ENCODE data around the gene KLHL7. TPM values are rescaled to one million over a fixed set of nuclear protein-coding genes. Genes with fewer than 3 reads are reported as not detected.
"Not testable (repeated sequence)": the region's sequence is repeated elsewhere in the genome, so short reads cannot be mapped to it uniquely, and the experiment has no call there.

Gene KLHL7
- total and polyA plus RNA-seq, 7 donors = 10.6 to 18.0 (median 13.6) TPM

DNA sequence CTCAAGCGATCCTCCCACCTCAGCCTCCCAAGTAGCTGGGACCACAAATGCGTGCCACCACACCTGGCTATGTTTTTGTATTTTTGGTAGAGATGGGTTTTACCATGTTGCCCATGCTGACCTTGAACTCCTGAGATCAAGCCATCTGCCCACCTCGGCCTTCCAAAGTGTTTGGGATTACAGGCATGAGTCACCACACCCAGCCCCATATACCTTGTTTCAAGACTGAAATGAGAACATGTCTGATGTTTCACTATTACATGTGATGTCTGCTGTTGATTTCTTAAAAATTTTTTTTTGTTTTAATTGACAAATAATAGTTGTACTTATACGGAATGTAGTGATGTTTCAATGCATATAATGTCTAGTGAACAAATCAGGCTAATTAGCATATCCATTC, 14.5 kb downstream of the KLHL7 start:
- H3K4me1 ChIP-seq = peaks cover 6% of the 10 kb centered on the region
- intact Hi-C loops (cut with DNase I) = no loop called here
- DNase-seq (no peak), ATAC-seq (no peak)
- H3K36me3 ChIP-seq (ENCODE audit: insufficient read depth in 1 of 2, low read depth in 1 of 2) = peaks cover 0 to 13% of the 10 kb centered on the region in 2 donors
- no peaks in the 10 kb centered on the region for H3K9me3 ChIP-seq
- H3K27ac ChIP-seq = no peak overlapping the region
- 92 to 93% (median 93%) methylated on average over 4 of the region's 4 CpGs for WGBS, 3 donors
- H3K4me3 ChIP-seq = no peak overlapping the region
- H3K27me3 ChIP-seq (ENCODE audit: insufficient read depth in 3 of 3, low read length in 2 of 3) = no peaks in the 10 kb centered on the region
- TF ChIP-seq, protein P1, sequence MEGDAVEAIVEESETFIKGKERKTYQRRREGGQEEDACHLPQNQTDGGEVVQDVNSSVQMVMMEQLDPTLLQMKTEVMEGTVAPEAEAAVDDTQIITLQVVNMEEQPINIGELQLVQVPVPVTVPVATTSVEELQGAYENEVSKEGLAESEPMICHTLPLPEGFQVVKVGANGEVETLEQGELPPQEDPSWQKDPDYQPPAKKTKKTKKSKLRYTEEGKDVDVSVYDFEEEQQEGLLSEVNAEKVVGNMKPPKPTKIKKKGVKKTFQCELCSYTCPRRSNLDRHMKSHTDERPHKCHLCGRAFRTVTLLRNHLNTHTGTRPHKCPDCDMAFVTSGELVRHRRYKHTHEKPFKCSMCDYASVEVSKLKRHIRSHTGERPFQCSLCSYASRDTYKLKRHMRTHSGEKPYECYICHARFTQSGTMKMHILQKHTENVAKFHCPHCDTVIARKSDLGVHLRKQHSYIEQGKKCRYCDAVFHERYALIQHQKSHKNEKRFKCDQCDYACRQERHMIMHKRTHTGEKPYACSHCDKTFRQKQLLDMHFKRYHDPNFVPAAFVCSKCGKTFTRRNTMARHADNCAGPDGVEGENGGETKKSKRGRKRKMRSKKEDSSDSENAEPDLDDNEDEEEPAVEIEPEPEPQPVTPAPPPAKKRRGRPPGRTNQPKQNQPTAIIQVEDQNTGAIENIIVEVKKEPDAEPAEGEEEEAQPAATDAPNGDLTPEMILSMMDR (IDR thresholded peaks at IDR 0.05) = no peak

DNA sequence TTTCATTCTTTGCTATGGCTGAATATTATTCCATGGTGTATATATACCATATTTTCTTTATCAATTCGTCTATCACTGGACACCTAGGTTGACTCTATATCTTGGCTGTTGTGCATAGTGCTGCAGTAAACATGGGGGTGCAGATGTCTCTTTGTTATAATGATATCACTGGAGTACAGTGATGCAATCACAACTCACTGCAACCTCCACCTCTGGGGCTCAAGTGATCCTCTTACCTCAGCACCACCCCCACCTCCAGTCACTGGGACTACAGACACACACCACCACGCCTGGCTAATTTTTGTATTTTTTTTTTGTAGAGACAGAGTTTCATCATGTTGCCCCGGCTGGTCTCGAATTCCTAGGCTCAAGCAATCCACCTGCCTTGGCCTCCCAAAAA, 15.6 kb downstream of the KLHL7 start:
- Histone ChIP-seq H3K9me3 (no peaks in the 10 kb centered on the region), H3K4me1 (peaks cover 6% of the 10 kb centered on the region), H3K4me3 (no peak overlapping the region), H3K27ac (no peak overlapping the region), H3K27me3 (ENCODE audit: insufficient read depth in 3 of 3, low read length in 2 of 3) (no peaks in the 10 kb centered on the region), H3K36me3 (ENCODE audit: insufficient read depth in 1 of 2, low read depth in 1 of 2) (peaks cover 0 to 22% of the 10 kb centered on the region in 2 donors)
- DNase-seq = no peak
- TF ChIP-seq, protein P1 (IDR thresholded peaks at IDR 0.05) = no peak
- WGBS, 3 donors = 93 to 94% (median 93%) methylated on average over 4 of the region's 4 CpGs
- ATAC-seq = no peak
- intact Hi-C loops (cut with DNase I) = no loop called here

DNA sequence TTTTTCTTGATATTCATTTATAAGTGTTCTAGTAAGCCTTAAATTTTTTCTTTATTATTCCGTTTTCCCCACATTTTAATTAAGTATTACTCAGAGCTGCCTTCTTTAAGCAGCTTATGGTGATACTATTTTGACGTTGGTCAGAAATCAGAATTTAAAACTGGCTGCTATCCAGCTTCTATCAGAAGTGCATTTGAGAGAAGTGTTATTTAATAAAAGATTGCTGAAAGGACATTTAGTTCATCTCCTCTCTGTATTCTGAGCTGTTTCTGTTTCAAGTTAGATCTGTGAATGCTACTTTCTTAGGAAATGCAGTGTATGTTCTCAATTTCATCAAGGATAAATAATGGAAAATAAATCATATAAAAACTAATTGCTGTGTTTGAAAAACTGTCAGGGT, 17.4 kb downstream of the KLHL7 start:
- no peak for ATAC-seq
- no peaks in the 10 kb centered on the region for H3K4me1 ChIP-seq
- no peak overlapping the region for H3K27ac ChIP-seq
- peaks cover 0 to 39% of the 10 kb centered on the region in 2 donors for H3K36me3 ChIP-seq (ENCODE audit: insufficient read depth in 1 of 2, low read depth in 1 of 2)
- H3K27me3 ChIP-seq (ENCODE audit: insufficient read depth in 3 of 3, low read length in 2 of 3) = no peaks in the 10 kb centered on the region
- intact Hi-C loops (cut with DNase I) = no loop called here
- TF ChIP-seq, protein P1 (IDR thresholded peaks at IDR 0.05) = no peak
- WGBS, 3 donors = 64 to 83% (median 69%) methylated on average over 2 of the region's 2 CpGs
- DNase-seq = no peak
- H3K9me3 ChIP-seq = no peaks in the 10 kb centered on the region
- no peak overlapping the region for H3K4me3 ChIP-seq

DNA sequence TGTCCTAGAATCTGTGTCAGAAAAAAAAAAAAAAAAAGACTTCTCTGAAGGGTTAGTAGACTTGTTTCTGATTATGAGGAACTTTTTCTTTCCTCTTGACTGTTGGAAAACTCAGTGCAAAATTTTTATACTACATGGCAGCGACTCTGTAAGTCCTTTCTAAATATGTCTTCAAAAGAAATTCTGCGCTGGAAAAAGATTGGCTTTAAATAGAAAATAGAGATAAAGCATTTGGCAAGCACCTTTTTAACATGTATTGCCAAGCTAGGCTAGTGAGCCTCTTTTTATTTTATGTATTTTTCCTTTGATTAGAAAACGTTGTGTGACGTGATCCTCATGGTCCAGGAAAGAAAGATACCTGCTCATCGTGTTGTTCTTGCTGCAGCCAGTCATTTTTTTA, 17.9 kb downstream of the KLHL7 start:
- Histone ChIP-seq H3K27ac (no peak overlapping the region), H3K36me3 (ENCODE audit: insufficient read depth in 1 of 2, low read depth in 1 of 2) (peaks cover 0 to 44% of the 10 kb centered on the region in 2 donors), H3K9me3 (no peaks in the 10 kb centered on the region), H3K4me1 (no peaks in the 10 kb centered on the region), H3K27me3 (ENCODE audit: insufficient read depth in 3 of 3, low read length in 2 of 3) (no peaks in the 10 kb centered on the region), H3K4me3 (no peak overlapping the region)
- WGBS, 3 donors = 61 to 87% (median 62%) methylated on average over 5 of the region's 5 CpGs
- DNase-seq (no peak), ATAC-seq (no peak)
- intact Hi-C loops (cut with DNase I) = no loop called here
- TF ChIP-seq, protein P1 (IDR thresholded peaks at IDR 0.05) = no peak

DNA sequence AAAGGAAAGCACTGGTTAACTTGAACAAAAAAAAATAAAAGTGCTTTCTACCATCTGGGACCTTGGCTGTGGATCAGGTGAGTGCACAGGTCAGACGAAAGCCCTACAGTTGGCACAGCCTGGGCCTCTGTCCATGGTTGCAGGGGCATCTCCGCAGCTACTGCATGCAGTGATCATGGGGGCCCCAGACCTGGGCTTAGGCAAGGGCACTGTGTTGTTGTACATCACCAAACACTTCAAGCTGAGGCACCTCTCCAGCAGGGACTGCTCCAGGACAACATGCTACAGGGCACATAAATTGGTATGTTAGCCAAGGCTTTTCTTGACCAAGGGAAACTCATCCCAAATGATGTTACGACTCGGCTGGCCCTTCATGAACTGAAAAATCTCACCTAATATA, 23.5 kb downstream of the KLHL7 start:
- intact Hi-C loops (cut with DNase I) = no loop called here
- Histone ChIP-seq H3K4me1 (no peaks in the 10 kb centered on the region), H3K36me3 (ENCODE audit: insufficient read depth in 1 of 2, low read depth in 1 of 2) (peaks cover 0 to 53% of the 10 kb centered on the region in 2 donors), H3K4me3 (no peak overlapping the region), H3K27ac (no peak overlapping the region), H3K27me3 (ENCODE audit: insufficient read depth in 3 of 3, low read length in 2 of 3) (no peaks in the 10 kb centered on the region), H3K9me3 (no peaks in the 10 kb centered on the region)
- 72 to 96% (median 83%) methylated on average over 4 of the region's 4 CpGs for WGBS, 3 donors
- TF ChIP-seq, protein P1 (IDR thresholded peaks at IDR 0.05) = no peak
- no peak for ATAC-seq
- no peak for DNase-seq

DNA sequence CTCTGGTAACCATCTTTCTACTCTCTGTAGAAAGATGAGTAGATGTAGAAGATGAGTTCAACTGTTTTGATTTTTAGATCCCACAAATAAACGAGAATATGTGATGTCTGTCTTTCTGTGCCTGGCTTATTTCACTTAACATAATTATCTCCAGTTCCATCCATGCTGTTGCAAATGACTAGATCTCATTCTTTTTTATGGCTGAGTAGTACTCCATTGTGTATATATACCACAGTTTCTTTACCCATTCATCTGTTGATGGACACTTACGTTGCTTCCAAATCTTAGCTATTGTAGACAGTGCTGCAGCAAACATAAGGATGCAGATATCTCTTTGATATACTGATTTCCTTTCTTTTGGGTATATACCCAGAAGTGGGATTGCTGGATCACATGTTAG, 26.2 kb downstream of the KLHL7 start:
- H3K27me3 ChIP-seq (ENCODE audit: insufficient read depth in 3 of 3, low read length in 2 of 3); intact Hi-C loops (cut with DNase I); H3K9me3 ChIP-seq; H3K4me1 ChIP-seq; ATAC-seq; DNase-seq; H3K4me3 ChIP-seq; H3K27ac ChIP-seq: not testable (repeated sequence)
- peaks cover 0 to 29% of the 10 kb centered on the region in 2 donors for H3K36me3 ChIP-seq (ENCODE audit: insufficient read depth in 1 of 2, low read depth in 1 of 2)
- 95 to 97% (median 96%) methylated on average over 2 of the region's 2 CpGs for WGBS, 3 donors

All from psoas muscle (tissue), 8 donors.